ENCODE data around the gene STK4. TPM values are rescaled to one million over a fixed set of nuclear protein-coding genes. Genes with fewer than 3 reads are reported as not detected.
"Not testable (repeated sequence)": the region's sequence is repeated elsewhere in the genome, so short reads cannot be mapped to it uniquely, and the experiment has no call there.

The STK4 gene
- total RNA-seq, 1 donor from 2014 or later = 188 TPM

DNA sequence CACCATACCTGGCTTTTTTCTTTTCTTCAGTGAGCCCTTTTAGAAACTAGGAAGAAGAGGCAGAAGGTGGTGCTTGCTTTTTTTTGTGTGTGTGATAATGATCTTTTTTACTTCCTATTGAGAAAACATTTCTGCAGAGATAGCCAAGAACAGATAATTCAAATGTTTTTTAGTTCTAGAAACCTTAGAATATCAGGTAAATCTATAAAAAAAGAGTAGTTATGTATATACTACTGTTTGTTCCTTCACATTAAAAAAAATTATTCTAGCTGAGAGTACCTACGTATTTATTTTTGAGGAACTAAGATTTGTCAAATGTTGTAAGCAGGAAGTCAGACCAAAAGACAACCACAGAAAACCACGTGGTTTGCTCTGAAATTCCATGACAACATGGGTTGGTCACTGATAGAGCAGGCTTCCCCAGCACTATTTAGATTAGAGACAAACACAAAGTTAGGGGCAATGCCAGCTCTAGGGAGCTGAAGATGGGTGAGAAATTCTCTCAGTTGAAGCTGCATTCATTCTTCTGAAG lies 12.8 kb downstream of the STK4 start:
- intact Hi-C loops (cut with micrococcal nuclease) = loop anchor here (1.0 to 5.0 kb wide), 4 partner anchors 8 to 337 kb away; partner anchors contain the start of gene TOMM34

DNA sequence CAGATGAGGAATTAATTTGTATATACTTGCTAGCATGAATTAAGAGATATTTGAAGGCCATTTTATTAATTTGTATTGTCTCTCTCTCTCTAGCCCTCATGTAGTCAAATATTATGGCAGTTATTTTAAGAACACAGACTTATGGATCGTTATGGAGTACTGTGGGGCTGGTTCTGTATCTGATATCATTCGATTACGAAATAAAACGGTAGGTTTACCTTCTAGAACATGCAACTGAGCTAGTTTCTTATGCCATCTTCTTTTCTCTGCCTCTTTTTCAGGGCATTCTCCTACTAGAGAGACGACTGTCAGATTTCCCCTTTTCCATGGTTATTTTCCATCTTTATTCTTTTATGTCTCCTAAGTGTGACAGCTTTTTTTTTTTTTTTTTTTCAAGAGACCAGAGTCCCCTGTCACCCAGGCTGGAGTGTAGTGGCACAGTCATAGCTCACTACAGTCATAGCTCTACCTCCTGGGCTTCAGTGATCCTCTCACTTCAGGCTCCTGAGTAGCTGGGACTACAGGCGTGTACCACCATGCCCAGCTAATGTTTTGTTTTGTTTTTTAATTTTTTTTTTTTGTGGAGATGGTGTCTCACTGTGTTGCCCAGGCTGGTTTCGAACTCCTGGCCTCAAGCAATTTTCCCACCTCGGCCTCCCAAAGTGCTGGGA lies 15.6 kb downstream of the STK4 start:
- intact Hi-C loops (cut with micrococcal nuclease) = no loop called here

DNA sequence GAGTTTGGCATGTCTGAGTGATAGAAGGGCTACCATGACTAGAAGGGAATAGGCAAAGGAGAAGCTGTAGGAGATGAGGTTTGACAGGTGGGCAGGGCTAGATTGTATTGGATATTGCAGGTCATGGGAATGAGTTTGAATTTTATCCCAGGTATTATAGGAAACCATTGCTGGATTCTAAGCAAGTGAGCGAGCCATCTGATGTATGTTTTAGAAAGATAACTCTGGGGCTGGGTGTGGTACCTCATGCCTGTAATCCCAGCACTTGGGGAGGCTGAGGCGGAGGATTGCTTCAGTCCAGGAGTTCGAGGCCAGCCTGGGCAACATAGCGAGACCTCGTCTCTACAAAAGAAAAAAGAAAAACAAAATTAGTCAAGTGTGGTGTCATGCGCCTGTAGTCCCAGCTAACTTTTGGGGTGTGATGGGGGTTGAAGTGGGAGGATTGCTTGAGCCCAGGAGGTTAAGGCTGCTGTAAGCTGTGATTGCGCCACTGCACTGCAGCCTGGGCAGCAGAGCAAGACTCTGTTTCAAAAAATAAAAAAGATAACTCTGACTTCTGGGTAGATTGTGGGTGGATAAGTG lies 16.9 kb downstream of the STK4 start:
- intact Hi-C loops (cut with micrococcal nuclease) = no loop called here

DNA sequence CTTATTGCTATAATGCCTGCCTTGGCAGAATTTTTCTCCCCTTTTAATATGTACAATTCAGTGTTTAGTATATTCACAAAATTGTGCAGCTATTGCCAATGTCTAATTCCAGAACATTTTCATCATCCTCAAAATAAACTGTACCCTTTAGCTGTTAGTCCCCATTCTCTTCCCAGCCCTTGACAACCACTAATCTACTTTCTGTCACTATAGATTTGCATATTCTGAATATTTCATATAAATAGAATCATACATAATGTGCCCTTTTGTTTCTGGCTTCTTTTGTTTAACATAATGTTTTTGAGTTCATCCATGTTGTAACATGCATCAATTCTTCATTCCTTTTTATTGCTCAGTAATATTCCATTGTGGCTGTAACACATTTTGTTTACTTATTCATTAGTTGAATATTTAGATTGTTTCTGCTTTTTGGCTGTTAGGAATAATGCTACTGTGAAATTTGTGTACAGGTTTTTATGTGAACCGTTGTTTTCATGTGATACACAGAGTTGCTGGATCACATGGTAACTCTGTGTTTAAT lies 22.4 kb downstream of the STK4 start:
- intact Hi-C loops (cut with micrococcal nuclease) = loop anchor here (1.0 kb wide), 1 partner anchor 9 kb away; no protein-coding TSS in a partner anchor

DNA sequence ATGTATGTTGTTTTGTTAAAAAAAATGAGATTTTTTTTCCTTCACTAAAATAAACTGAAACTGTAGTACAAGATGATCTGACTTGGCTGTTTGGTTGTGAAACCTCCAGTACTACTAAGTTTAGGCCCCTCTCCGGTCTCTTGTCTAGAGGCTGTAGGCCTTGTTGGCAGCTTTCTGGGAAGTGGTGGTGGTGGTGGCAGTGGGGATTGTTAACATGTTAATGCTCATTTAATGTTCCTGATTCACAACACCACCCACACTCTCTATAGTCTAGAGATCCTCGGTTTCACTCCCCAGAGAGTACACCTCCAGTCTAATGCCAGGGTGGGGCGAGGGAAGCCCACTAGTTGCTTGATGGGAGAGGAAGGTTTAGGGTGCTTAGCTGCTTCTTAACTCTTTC lies 24.1 kb downstream of the STK4 start:
- intact Hi-C loops (cut with micrococcal nuclease) = loop anchor here (2.0 to 5.0 kb wide), 2 partner anchors 20 to 33 kb away; no protein-coding TSS in a partner anchor

DNA sequence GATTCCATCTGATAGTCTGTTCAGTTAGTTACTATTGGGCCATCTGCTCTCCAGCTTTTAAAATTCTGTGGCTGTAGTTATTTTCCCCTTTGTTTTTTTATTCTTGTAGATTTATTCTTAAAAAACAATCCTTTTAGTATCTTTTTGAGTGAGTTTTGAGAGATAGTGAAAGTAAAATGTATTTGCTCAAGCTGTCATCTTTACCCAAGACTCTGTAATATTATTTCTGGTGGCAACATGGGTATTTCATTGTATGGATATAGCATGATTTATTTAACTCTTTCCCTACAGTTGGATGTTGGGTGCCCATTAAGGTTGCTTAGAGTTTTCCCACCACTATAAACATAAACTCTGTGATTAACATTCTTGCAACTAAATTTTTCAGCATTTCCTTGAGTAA lies 24.6 kb downstream of the STK4 start:
- intact Hi-C loops (cut with micrococcal nuclease) = loop anchor here (2.0 to 5.0 kb wide), 2 partner anchors 20 to 34 kb away; no protein-coding TSS in a partner anchor

DNA sequence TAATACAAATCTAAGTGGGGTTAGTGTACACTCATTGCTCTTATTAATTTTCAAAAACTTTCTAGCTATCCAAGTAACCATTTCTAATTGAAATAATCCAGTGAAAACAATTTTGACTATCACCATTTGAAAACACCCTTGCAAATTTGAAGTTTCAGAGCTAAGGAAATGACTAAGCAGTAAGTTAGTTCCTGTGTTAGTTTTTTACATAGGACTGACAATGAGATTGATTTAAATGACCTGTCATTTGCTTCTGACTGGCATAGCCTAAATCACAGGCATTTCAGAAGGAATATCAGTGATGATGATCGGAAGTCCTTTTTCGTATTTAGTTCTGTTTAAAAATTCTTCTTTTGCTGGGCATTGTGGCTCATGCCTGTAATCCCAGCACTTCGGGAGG lies 27.0 kb downstream of the STK4 start:
- intact Hi-C loops (cut with micrococcal nuclease) = loop anchor here (1.0 to 5.0 kb wide), 2 partner anchors 26 to 36 kb away; no protein-coding TSS in a partner anchor

DNA sequence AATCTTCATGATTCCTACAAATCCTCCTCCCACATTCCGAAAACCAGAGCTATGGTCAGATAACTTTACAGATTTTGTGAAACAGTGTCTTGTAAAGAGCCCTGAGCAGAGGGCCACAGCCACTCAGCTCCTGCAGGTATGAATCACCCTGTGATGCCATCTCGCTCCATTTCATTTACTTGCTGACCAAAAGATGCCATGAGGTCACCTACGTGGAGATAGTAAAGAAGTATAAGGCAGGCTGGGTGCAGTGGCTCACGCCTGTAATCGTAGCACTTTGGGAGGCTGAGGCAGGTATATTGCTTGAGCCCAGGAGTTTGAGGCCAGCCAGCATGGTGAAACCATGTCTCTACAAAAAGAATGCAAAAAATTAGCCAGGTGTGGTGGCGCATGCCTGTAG lies 30.9 kb downstream of the STK4 start:
- intact Hi-C loops (cut with micrococcal nuclease) = no loop called here

DNA sequence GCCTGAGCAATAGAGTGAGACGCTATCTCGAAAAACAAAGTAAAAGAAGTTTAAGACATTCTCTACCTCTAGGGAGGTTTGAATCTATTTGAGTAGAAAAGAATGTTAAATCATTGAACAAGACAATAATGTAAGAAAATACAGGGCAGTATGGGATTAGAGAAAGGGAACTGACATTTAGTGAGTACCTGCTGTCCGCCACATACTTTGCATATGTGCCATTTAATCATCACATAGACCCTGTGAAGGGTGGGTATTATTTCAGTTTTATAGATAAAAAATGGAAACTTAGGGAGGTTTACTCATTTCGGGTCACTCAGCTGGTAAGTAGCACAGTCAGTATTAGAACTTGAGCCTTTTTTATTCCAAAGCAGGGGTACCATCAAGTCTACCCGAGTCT lies 31.4 kb downstream of the STK4 start:
- intact Hi-C loops (cut with micrococcal nuclease) = no loop called here

DNA sequence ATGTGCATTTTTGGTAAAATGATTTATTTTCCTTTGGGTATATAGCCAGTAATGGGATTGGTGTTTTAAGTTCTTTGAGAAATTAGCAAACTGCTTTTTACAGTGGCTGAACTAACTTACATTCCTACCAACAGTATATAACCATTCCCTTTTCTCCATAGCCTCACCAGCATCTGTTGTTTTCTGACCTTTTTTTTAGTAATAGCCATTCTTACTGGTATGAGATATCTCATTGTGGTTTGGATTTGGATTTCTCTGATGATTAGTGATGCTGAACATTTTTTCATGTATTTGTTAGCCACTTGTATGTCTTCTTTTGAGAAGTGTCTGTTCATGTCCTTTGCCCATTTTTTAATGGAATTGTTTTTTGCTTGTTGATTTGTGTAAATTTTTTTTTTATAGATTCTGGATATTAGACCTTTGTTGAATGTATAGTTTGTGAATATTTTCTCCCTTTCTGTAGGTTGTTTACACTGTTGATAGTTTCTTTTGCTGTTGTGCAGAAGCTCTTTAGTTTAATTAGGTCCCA lies 42.3 kb downstream of the STK4 start:
- intact Hi-C loops (cut with micrococcal nuclease) = no loop called here

DNA sequence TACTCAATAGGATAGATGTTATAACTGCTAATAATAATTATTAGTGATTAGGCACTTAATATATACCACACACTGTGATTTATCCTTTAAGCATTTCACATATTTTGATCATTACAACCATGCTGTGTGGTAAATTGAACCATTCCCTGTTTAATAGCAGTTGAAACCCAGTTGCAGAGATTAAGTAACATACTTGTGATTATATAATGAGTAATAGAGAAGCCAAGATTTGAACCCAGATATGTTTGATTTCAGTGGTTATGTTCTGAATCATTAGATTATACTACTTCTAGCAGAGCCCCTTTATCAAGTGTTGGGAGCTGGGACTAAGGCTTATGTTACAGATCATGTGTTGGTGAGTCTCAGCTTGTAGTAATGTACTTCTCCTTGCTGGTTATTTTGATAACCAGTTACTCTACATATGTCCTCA lies 44.1 kb downstream of the STK4 start:
- intact Hi-C loops (cut with micrococcal nuclease) = loop anchor here (2.0 kb wide), 1 partner anchor 280 kb away; no protein-coding TSS in a partner anchor

DNA sequence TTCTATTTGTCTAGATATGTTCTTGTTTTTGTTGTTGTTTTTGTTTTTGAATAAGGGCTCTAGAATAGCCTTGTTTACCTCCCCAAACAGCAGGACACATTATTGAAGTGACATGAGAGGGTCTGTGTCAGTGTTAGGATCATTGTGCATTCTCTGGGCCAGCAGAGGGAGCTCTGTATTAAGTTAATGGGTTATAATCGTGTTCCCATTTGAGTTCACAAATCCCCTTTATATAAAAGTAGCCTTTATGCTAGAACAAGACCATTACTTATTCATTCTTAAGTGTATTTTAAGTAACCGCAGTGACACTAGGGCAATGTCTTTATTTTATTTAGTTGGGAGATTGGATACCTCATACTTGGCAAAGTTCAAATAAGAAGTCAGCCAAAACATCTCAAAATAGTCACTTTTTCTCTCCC lies 44.8 kb downstream of the STK4 start:
- intact Hi-C loops (cut with micrococcal nuclease) = loop anchor here (1.0 to 2.0 kb wide), 2 partner anchors 85 to 280 kb away; no protein-coding TSS in a partner anchor

DNA sequence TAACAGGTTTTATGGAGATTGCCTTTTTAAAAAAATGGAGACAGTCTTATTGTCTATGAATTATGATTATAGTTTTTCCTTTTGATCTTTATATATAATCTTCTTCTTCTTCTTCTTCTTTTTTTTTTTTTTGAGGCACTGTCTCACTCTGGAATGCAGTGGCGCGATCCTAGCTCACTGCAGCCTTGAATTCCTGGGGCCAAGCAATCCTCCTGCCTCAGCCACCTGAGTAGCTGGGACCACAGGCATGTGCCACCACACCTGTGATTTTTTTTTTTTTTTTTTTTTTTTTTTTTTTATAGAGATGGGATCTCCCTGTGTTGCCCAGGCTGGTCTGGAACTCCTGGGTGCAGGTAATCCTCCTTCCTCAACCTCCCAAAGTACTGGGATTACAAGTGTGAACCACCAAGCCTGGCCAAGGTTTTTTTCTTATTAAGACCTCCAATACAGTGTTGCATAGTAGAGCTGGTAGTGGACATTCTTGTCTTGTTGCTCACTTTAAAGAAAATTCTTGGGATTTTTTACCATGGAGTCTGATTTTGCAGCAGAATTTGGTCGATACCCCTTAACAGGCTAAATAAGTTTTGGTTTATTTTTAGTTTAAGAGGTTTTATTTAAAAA lies 46.5 kb downstream of the STK4 start:
- intact Hi-C loops (cut with micrococcal nuclease) = no loop called here

DNA sequence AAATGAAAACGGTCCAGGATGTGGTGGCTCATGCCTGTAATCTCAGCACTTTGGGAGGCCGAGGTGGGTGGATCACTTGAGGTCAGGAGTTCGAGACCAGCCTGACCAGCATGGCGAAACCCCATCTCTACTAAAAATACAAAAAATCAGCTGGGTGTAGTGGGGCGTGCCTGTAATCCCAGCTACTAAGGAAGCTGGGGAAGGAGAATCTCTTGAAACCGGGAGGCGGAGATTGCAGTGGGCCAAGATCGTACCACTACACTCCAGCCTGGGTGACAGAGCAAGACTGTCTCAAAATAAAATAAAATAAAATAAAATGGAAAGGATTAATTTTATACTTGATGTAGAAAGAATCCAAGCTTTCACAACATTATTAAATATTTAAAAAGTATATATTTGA lies 47.8 kb downstream of the STK4 start:
- intact Hi-C loops (cut with micrococcal nuclease) = not testable (repeated sequence)

DNA sequence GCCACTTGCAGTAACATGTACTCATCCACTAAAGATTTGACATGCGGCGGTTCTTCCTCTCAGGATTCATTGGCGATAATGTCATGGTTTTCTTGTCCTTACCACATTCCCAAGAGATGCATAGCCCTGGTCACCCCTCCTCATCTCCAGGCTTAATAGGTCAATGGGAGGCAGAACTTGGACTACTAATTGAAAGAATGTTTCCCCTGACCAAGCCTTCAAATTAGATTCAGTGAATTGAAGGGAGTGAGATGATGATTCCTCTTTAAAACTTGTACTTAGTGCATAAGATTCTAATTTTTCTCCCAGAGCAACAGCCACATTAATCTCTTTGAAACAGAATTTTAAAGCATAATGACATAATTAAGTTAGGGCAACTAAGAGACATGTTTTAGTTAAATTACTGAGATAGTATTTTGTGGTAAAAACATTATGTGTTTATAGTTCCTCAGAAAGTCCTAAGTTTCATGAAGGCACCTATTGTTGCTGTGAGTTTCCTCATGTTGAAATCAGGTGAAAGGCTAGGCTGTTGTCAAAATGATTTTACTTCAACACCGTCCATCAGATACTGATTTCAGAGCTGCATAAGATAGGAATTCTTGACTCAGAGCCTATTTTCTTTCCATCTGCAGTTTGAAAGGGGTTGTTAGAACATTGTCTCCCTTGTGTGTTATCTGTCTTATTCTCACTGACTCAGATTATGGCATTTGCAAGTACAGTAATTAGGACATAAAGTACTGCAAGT lies 48.5 kb downstream of the STK4 start:
- intact Hi-C loops (cut with micrococcal nuclease) = no loop called here

DNA sequence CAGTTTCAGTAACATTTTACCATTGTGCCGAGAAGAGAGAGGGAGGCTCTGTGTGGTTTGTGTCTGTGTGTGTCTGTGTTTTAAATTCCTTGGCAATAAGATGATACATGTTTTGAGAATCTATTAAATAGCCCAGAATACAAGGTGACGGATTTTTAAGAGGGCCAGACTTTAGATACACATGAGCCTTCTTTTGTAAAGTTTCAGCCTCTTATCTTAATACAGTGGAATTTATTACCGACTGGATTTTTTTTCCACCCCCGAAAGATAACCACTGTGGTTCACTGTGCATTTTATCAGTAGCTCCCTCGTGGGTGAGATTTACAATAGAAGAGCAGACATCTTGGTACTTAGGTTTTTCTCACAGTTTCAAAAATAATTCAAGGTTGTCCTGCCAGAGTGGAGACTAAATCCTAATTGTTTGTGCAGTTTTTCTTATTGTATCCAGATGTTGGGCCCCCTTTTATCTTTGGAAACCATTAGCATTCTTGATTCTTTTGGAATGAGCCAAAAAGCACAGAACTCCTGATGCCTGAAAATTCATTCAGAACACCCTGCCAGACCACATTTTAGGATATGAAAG lies 49.9 kb downstream of the STK4 start:
- intact Hi-C loops (cut with micrococcal nuclease) = no loop called here

DNA sequence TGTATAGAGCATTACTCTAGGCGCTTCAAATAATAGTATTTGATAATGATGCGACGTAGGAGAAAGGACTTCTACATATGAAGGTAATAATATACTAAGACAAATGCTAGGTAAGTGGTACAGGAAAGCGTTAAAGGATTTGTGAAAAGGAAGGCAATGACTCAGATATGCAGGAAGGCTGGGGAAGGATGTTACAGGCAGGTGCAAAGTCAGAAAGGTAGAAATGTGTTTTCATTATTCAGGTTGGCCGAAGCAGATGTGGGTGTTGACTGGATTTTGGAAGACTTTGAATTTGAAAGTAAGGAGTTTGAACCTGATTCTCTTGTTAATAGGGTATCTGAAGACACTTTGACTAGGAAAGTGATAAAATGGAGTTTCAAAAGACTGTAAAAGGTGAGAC lies 51.0 kb downstream of the STK4 start:
- intact Hi-C loops (cut with micrococcal nuclease) = no loop called here

DNA sequence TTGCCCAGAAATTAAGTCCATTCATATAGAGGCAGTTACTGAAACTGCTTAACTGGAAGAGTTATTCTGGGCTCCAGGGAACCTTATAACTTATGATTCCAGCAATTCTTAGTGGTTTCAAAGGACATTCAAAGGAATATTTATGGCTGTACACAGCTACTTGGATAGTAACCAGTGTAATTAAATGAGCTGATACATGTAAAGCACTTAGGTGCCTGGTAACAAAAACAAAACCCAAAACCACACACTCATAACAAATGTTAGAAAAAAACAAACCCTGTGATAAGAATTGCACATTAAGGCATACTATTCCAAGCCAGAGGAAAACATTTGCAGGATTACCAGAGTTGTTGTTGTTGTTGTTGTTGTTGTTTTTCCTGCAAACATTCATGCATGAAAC lies 51.5 kb downstream of the STK4 start:
- intact Hi-C loops (cut with micrococcal nuclease) = no loop called here

DNA sequence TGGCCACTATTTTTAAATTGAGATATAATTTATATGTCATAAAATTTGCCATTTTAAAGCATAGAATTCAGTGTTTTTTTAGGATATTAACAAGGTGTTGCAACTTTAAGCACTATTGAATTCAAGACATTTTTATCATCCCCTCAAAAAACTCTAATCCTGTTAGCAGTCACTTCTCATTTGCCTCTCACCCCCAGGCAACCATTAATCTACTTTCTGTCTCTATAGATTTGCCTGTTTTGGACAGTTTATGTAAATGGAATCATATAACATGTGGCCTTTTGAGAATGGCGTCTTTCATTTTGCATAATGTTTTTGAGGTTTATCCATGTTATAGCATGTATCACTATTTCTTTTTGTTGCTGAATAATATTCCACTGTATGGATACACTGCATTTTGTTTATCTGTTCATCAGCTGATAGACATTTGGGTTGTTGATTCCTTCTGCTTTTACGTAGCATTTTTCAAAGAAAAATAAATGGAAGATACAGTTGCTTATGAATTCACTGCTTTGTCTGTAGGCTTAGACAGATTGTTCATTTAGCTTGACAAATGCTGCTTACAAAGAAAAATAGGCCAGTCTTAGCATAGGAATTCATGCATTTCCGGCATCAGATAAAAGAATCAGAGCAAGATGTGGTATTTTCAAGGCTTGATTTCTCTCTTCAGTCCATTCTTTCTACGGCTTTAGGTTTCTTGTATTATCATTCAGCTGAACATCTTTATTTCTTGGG lies 52.9 kb downstream of the STK4 start:
- intact Hi-C loops (cut with micrococcal nuclease) = no loop called here

DNA sequence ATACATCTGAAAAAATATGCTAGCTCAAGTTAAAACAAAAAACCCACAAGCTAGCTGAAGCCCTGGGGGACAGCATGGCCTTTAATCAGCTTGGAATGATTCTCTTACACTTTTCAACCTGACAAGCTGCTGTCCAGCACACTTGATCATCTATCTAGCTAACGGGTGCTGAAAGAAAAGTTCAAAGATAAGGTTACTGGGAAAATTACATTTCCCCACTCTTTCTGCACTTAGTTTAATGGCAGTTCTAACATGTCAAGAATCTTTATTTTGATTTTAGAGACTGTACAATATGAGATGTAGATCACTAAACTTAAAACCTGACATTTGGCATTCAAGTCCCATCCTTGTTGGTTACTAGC lies 53.4 kb downstream of the STK4 start:
- intact Hi-C loops (cut with micrococcal nuclease) = no loop called here
